GM18861 (cell line): Measurements from ENCODE around the gene ASTN2.

ENCODE experiments used
- ATAC-seq: cut with Tn5 transposase; IDR thresholded peaks from one replicate; pipeline ENCODE4 v1.9.1; 2021; ENCODE audit not compliant: unreplicated experiment

The ASTN2 gene

DNA sequence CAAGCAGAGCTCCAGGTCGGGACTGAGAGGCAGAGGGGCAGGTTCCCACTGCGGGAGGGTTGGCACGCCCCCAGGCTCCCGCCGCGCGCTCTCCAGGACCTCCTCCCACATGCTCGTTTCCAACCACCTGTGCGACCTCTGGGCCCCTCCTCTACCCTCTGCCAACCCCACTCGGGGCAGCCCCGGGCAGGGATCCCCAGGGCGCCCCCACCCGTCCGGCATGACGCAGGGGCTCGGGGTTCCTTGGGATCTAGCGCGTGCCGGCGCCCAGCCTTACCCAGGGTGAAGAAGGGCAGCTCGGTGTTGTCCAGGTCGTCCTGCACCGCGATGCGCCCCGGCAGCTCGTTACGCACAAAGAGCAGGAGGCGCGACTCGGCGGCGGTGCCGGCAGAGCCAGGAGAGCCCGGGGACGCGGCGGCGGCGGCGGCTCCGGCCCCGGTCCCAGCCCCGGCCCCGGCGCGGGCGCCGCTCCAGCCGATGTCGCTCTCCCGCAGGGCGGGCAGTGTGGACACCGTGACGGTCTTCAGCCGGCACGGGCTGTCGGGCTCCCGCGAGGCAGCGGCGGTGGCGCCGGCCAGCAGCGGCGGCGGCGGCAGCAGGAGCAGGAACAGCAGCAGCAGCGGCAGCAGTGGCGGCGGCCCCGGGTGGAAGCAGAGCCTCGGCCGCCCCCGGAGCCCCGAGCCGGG lies 494 bp downstream of the ASTN2 start:
- no peak for ATAC-seq

DNA sequence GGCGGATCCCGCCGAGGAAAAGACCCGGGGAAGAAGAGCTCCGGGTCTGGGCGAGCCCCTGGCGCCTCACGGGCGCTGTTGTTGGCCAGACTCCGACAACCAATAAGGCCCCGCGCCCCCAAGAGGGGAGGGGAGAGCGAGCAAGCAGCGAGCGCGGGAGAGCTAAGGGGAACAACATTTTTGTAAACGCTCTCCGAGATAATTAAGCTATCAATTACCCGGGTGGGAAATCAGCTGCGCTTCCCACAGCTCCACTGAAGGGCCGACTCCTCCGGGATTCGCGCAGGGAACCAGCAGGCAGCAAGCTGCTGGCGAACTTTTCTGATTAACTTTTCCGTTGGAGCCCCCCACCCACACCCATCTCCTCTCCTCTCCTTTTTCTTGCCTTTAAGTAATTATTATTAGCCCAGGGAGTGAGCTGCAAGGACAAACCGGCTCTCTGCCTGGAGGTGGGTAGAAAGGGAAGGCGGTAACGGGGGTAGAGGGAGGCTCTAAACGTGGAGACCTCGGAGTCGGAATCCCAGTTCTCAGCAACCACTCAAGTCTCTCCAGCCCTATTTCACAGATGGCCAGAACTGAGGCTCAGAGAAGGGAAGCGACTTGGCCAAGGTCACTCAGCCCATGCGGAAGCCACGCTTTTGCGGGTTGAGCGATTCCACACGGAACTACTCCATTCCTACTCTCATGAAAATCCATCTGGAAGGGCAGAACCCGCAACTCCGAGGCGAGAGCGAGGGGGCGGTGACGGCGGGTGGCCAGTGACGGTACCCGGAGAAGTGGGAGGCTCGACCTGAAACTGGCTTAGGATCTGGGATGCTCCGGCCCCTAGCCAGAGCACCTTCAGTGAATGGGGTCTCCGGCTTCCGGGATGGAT lies 1.3 kb downstream of the ASTN2 start:
- no peak for ATAC-seq

DNA sequence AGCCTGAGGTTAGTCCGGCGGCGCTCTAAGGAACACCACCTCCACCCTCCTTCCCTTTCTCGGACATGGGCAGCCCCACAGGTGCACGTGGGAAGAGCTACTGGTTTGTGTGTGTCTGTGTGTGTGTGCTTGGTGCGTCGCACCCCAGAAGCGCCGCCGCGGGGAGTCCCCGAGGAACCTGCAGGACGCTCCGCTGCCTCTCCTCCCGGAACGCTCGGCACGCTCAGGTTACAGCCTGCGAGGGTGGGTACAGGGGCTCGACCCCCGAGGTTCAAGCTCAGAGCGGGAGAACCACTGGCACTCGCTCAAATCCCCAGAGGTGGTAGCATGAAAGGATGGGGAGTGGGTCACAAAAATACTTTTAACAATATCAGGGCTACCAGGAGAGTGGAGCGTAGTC lies 2.0 kb downstream of the ASTN2 start:
- no peak for ATAC-seq

DNA sequence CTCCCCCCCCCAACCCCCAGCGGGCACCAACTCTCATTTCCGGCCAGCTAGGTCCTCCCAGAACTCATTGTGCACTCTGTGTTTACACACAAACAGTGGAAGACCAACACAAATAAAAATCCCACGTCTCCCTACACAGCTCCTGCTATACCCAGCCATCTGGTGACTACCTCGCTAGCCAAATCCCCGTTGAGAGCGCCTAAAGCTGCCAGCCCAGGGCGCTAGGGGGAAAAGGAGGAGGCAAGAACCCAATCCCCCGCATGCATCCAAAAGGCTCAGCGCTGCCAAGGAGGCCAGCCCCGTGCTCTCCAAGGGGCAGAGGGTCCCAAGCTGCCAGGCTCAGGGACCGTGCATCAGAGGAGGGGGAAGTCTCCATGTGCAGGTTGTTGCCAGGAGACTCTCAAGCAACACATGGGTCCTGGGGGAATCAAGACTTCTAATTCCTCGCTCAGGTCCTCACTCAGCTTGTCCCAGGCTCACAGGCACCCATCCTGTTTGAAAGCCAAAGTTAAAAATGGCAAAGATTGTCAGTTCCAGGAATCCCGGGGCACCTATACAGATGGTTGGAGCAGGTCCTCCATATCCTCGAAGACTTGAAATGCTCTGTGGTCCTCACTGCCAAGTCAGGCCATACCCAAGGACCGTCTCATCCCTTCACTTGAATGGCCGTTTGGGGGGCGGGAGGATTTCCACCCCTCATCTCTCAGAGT lies 2.7 kb downstream of the ASTN2 start:
- ATAC-seq: no peak

DNA sequence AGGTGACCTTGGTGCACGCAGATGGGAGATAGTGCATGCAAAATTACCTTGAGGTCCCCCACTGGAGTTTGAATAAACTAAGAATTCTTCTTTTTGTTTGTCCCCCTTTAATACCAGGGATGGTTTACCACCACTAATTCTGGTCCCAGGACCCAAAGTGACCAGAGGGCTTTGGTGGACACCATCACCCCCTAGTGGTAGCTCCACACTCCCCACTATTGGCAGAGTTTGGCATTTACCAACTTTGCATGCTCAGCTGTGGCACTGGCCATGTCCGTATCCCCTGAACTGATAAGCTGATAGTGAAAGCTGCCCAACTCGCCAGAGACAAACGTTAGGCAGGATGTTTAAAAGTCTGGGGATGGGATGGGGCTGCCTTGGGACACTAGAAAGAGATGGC lies 3.3 kb downstream of the ASTN2 start:
- ATAC-seq: no peak

DNA sequence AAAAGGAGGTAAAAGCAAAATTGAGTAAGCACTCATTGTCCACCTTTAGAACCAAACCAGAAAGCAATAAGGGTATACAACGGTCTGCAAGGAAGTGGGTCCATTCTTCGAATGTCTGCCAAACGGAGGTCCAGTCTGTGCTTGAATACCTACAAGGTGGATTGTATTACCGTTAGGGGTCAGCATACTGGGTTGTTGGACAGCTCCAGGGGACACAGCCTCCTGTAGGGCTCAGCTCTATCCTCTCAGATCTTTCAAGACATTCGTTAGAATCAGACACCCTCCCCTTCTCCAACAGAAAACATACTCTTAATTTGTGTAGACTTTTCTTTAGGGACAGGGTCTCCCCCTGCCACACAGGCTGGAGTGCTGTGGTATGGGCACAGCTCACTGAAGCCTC lies 5.5 kb downstream of the ASTN2 start:
- ATAC-seq: no peak

DNA sequence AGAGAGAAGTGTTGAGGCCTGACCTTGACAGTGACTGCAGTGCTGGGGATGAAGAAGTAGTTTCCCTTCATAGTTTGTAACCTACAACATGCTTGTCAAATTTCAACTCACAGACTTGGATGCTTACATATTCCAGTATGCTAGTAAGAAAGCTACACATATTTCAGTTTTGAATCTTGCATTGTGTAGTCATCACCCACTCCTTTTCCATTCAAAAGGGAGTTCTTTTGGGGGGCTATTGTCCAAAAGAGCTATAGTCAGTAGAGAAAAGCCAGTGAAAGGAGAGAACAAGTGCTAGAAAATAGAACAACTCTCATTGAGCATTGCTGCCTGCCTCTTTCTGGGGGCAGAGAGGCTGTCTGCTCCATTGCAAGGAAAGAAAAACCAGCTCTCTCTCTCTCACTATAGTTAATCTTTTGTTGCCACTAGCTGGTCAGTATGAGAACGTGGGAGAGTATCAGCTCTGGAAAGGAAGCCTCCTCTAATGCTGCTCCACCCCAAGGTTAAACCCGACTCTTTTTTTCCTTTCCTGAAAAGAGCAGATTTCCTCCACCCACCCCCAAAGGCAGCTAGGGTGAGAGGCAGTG lies 7.3 kb downstream of the ASTN2 start:
- no peak for ATAC-seq

DNA sequence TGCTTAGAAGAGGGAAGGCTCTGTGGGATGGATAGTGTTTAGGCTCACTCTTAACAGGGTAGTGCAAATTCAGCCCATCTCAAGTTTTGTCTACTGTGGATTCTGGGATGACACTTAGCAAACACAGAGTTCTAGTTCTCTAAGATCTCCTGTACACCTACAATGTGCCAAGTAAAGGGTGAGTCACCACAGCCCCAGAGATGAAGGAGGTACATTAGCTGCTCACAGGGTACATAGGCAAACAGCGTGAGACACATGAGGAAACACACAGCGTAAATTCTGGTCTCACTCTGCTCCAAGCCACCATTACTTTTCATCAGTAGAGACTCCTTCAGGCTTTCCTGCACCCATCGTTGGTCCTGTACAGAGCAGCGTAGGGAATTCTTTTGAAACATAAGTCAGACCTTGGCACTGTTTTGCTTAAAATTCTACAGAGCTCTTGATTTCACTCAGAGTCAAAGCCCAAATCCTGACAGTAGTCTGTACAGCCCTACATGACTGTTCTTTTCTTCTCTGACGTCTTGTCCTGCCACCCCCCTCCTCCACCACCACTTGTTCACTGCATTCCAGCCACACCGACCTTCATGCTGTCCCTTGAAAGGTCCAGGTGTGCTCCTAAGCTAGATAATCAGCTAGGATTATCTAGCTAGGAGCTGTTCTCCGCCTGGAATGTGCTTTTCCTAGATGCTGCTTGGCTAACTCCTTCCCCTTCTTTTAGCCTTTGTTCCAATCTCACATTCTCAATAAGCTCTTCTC lies 8.7 kb downstream of the ASTN2 start:
- ATAC-seq: no peak

DNA sequence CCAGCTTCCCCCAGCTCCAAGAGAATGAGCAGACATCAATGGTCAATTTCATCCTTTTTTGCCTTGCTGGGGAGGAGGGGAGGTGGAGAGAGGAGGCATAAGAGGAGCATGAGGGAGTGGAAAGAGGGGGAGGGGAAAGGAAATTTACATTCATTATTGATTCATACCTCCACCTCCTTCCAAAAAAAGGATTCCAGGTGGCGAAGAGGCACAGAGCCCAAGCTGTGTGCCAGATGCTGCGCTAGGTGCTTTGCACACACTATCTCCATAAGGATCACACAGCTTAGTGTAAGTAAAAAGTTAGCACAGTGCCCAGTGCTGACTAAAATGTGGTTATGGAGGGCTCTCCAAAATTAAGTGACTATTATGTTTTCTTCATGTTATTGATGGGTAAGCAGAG lies 11.0 kb downstream of the ASTN2 start:
- ATAC-seq: no peak

DNA sequence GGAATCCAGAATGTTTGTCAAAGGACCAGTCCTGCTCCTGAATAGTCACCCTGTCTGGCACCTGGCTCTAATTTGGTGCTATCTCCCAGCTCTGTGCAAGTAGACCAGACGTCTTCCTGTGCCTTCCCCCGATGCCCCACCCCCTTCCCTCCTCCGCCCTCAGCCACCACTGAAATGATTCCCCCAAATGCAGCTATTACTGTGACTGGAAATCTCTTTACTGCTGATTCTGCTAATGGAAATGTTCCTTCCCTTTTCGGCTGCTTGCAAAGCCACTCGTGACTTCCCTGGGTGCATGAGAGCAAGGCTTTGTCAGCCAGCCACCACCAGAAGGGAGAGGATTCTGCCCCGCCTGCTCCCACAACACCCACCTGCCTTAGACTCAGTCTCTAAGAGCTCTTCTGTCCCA lies 11.4 kb downstream of the ASTN2 start:
- no peak for ATAC-seq

DNA sequence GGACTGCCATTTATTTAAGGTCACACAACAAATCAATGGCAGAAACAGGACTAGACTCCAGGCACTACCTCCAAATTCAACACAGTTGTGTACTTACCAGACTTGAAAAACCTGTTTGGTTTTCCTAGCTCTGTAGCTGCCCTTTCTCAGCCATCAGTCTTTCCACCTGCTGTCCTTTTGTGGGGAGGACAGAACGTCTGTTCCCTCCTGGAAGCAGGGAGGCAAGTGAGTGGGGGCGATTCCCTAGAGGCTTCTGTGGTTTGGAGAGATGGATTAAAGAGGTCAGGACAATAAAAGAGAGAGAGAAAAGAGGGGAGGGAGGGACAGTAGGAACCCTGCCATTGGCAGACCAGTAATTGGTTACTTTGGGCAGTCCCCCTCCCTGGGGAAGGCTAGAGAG lies 14.7 kb downstream of the ASTN2 start:
- no peak for ATAC-seq

DNA sequence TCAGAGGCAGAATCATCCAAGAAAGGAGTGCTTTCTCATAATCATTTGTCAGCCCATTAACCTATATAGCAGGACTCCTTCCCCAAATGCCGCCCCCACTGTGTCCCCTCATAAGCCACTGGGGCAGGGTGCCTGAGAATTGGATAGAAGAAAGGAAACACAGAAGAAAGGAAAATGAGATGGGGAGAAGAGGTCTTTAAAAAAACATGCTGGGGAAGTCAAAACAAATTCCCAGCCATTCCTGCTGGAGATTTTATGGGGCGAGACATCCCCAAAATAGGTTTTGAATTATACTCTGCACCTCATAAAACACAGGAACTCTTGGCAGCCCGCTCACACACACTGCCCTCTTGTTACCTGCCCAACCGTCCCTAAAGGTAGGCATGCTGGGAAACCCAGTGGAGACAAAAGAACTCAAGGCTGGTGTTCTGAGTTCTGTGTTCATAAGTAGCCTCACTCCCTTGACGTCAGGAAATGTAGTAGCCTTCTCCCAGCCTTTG lies 19.7 kb downstream of the ASTN2 start:
- ATAC-seq: no peak

DNA sequence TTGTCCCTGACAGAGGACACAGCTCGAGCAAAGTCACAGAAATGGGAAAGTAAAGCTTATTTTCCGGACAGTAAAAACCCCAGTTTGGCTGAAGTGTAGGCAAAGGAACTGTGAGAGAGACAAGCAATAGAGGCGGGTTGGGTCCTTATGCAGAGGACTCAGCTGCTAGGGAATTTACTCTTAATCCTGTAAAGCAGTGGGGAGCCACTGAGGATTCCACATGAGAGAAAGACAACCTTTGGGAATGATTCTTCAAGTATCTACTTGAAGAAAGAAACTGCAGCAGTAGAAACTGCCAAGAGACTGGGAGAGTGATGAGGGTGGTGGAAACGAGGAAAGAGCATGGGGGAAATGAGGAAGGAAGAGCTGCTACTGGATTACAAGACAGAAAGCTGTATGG lies 20.2 kb downstream of the ASTN2 start:
- ATAC-seq: no peak

DNA sequence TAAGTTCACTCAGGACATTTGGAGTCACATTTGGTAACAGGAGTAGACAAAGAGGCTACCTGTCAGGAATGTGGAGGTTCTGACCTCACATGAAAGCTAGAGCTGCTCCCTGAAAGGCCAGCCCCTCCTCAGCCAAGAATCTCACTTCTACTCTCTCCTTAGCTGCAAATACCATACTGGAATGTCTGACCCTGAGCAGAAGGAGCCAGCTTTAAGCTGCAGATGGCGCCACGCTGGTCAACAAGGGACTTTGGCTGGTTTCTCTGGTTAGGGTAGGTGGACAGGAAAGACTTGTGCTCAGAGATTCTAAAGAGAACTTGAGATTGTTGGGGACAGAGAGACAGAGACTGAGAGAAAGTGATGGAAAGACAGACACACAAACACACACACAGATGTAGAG lies 21.9 kb downstream of the ASTN2 start:
- ATAC-seq: no peak

DNA sequence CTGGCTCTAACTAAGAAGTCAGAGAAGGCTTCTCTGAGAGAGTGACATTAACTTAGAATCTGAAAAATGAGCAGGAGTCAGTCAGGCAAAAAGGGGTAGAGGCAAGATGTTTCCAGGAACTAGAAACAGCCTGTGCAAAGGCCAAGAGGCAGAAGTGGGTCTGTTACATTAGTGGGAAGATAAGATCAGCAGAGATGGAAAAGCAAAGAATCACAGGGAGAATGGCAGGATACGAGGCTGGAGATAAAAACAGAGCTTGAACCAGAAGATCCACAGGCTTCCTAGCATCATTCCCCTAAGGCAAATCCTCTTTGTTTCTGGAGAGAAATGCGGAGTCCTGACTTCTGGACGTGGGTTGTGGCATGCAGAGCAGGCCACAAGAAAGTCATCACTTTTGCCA lies 27.4 kb downstream of the ASTN2 start:
- ATAC-seq: no peak

DNA sequence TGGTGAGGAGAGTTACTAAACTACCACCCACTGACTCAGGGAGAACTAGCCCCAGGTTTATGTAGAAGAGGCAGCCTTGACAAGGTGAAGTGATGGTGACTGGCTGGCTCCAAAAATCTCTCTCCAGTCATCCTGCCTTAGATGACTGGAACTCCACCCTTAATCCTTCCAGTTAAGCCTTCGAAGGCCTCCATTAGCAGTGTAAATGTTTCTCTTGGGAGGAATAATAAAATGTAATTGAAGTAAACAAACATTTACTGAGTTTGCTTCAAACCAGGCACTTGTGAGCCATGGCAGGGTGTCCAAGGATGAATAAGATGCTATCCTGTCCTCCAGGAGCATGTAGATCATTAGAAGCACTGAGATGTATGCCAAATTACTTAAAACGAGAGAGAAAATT lies 35.5 kb downstream of the ASTN2 start:
- no peak for ATAC-seq

DNA sequence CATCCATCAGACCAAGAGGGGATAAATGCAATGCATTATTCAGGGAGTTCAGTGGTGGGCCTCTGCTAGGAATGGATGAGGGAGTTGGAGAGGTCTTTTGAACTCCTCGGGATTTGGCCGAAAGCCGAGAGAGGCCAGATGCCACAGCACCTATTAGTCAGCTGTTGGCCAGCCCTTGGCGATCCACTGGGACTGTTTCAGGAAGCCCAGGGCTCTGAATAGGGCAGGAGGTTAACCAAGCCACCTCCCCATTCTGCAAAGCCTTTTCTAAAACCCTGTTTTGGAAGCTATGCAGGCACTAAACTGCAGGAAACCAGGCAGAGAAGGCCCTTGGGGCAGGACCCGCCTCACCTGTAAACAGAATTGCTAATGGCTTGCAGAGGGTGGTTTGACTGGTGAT lies 37.8 kb downstream of the ASTN2 start:
- ATAC-seq: no peak

DNA sequence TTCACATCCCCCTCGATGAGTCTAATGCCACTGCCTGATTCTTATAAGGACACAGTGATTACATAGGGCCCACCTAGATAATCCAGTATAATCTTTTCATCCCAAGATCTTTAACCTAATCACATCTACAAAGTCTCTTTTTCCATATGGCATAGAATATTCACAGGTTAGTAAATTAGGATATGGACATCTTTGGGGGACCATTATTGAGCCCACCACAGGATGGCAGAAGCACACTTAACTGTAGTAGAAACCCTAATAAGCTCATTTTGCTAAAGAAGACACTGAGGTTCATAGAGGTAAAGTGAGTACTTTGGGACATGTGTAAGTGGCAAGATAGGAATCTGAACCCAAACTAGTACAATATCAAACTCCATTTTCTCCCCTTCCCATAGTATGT lies 38.9 kb downstream of the ASTN2 start:
- no peak for ATAC-seq

DNA sequence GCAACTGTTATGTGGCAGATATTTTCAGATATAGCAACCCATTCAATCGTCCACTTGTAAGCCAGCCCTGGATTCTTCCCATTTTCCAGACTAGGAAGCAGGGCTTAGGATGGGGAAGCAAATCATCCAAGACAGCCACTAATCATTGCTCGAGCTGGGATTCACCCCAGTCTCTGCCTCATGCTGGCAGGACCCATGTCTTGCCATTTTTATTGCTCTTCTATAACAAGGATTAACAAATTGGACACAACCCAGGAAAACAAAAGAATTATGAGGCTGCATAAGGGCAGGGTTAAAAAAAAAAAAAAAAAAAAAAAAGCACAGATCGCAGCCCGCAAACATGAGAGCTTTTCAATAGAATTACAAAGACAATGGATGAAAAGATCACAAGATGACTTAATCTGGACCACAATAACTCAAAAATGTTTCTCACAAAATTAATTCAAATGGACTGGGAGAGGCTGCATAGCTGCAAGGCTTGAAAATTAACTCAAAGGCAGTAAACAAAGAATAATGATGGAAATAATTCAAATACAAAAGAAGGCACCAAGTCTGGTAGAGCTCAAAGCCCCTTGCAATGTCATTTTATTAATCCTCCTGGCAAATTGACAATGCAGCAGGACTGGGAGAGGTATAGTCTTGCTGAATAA lies 40.7 kb downstream of the ASTN2 start:
- no peak for ATAC-seq

DNA sequence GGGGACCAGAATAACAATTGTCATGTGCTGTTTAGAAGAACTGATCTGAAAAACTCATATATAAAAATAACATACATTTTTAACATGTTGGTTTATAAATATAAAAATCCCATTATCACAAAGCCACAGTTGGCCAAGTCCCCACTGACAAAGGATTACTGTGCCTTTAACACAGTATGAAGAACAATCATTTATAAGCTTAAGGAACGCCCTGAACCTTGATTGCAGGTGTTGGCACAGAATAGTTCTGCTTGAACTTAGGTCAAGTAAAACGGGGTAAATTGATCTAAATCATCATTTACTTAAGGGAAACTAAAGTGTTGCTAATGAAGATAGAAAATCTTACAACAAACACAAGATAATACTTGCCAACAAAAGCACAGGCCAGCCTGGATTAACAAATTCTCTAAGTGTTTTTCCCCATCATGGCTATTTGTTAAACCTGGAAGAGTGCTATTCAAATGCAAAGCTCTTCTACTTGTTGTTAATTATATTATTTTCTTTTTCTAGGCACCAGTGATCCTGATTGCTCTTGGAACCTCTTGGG lies 46.1 kb downstream of the ASTN2 start:
- no peak for ATAC-seq
